ENCODE data around the gene RTN4RL1.
"Not testable (repeated sequence)": the region's sequence is repeated elsewhere in the genome, so short reads cannot be mapped to it uniquely, and the experiment has no call there.

The RTN4RL1 gene

DNA sequence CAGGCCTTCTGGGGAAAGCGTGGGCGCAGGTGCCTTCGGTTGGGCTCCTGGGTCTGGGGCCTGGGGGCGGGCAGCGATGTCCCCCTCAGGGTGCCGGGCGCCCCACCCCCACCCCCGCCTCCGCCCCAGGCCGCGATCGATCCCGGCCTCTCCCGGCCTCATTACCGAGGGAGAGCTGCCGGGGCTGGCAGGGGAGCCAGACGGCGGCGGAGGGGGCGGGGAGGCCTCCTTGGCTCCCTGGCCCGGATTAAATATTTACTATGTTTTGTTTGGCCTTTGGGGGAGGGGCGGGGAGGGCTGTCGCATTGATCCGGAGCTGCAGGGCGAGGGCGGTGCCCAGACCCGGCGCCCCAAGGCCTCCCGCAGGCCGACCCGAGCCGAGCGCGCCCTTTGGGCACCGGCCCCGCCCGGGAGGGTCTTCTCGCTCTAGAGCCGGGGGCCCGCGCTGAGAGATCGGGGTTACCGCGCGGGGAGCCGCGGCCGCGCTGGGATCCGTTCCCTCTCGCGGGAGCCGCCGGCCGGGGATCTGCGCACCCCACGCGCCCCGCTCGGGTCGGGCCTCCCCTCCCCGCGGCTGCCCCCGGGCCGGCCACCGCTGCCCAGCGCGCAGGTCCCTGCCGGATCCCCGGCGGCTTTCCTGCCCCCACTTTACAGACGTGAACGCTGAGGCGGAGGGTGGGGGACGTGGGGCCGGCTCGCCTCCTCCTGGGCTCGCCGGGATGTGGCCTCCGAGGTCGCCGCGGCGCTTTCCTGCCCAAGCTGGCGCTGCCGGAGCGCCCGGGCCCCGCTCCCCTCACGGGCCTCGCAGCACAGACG, 27.0 kb downstream of the RTN4RL1 start:
- DNase-seq, result no peak

DNA sequence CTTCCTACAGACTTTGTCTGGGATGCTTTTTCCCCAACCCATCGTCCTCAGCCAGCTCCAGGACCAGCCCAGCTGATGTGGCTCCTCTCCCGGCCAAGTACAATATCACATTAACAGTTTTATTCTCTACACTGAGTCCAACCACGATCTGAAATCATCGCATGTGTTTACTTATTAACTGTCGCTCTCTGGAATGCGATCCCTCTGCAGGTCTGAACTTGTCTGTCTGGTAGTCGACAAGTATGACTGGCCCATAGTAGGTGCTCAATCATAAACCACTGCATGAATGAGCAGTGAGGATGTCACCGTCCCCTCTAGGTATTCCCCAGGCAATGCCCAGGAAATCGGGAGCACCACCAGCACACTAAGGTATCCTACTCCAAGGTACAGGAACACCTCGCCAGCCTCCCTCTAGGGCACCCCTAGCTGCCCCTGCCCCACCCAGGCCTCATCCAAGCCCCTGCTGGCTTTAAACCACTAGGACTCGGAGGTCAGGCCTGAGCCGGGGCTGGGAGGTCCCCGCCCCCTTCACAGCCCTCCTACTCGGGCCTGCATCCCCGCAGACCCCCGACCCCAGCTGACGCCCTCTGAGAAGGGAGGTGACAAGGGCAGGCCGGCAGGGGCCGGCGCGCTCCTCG, 27.7 kb downstream of the RTN4RL1 start:
- DNase-seq, result no peak

DNA sequence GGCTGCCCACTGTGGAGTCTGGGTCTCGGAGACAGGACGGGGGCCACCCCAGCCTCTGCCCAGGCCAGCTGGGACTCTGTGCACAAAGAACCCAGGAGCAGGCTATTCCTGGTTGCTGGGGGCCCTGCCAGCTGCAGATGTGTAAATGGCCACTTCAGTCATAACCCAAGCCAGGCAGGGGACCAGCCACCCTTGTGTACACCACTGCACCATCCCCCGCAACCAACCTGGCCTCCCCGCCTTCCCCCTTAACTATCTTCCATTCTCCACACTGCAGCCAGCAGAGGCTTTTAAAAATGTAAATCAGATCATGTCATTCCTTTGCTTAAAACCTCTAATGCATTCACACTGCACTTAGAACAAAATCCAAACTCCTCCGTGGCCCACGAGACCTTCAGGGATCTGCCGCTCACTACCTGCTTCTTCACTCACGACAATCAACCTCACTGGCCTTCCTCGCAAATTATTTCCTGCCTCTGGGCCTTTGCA, 28.3 kb downstream of the RTN4RL1 start:
- no peak for DNase-seq

DNA sequence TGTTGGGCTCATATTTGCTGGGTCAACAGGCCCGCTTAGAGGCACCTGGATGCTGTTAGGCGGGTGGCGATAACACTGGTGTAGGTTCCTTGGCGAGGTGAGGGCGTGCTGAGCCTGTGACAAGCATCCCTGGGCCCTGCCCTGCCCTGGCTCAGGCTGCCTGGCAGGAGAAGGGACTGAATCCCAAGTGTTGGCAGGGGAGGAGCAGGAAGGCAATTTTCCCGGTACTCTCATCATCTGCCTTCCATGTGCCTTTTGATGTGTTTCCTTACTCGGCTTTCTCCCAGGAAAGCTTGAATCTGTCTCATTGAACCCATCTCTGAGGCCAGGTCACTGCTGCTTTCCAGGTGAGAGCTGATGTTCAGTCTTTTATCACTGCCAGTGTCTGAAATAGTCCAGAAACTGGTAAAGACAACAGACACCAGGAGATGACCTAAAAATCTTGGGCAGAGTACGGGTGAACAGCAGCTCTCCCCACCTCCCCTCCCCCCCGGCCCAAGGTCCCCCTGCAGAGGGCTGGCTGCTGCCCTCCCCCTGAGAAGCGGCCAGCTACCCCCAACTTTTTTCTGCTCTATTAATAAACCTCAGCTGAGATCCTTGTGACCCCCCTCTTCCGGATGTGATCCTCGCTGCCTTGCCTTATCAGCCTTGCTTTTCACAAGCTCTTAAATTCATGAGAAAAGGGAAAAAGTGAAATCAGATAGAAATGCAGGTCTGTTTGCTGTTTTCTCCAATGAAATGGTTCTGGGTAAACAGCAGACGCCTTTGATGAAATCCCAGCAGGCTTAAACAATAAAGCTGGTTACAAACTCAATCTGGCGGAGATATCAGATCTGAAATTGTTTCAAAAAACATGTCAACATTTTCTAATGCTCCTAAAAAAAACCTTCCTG, 29.0 kb downstream of the RTN4RL1 start:
- no peak for DNase-seq

DNA sequence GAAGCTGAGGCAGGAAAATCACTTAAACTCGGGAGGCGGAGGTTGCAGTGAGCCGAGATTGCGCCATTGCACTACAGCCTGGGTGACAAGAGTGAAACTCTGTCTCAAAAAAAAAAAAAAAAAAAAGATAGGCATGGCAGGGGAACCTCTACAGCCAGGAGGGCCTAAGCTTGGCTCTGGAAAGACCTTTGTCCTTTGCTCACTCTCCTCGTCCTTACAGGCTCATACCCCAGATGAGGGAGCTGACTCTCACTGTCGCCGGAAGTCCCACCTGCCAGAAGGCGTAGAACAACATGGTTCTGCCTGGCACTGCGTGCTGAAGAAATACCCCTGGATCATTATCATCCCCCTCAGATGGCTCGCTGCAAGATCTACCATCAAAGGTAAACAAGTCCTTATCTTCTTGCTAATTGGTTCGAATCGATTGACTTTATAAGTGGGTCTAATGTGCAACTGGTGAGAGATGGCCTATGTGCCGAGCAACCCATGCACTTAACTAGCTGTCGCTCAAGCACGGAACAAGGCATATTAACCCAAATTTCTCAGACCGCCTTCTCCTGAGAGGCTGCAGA, 29.7 kb downstream of the RTN4RL1 start:
- DNase-seq, result no peak

DNA sequence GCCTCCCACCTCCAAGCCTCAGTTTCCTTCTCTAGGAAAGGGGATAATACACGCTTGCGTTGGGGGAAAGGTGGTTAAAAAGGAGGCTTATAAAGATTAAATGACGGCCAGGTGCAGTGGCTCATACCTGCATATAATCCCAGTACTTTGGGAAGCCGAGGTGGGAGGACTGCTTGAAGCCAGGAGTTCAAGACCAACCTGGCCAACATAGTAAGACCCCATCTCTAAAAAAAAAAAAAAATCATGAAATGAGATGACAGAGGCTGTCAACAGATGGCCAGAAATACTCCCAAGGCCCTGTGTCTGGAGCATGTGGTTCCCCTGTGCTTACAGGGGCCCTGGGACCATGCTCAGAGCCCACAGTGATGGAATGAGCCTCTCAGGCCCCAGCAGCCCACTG, 30.4 kb downstream of the RTN4RL1 start:
- no peak for DNase-seq

DNA sequence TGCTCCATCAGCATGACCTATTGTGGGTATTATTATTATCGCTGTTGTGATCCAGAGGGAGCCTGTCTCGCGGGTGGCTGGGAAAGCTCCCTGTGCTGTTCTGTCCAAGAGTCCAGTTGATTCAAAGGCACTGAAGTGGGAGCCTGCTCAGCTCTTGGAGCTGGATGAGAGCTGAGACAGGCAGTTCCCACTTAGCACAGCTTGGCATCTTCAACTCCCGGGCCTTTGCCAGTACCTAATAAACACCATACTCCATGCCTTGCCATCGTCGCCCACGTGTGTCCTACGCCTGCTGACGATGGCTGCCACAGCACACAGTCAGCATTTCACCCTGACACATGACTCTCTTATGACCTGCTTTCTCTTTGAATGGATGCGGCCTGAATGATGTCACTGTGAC, 32.6 kb downstream of the RTN4RL1 start:
- DNase-seq, result no peak

DNA sequence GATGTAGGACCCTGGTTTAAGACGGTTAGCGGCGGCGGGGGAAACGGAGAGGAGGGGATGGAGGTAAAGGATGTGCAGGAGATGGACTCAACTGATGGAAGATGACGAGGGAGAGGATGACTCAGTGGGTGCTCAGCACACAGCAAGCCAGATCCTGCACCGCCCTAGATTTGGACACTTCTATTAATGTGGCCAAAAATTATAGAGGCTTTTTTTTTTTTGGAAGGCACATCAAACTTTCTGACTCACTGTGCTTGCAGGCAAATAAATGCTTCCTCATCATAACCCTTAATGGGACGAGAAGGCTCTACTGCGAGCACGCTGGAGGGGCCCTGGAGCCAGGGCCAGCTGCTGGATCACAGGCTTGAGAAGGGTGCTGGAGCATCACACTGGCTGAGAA, 36.0 kb downstream of the RTN4RL1 start:
- DNase-seq, result no peak

DNA sequence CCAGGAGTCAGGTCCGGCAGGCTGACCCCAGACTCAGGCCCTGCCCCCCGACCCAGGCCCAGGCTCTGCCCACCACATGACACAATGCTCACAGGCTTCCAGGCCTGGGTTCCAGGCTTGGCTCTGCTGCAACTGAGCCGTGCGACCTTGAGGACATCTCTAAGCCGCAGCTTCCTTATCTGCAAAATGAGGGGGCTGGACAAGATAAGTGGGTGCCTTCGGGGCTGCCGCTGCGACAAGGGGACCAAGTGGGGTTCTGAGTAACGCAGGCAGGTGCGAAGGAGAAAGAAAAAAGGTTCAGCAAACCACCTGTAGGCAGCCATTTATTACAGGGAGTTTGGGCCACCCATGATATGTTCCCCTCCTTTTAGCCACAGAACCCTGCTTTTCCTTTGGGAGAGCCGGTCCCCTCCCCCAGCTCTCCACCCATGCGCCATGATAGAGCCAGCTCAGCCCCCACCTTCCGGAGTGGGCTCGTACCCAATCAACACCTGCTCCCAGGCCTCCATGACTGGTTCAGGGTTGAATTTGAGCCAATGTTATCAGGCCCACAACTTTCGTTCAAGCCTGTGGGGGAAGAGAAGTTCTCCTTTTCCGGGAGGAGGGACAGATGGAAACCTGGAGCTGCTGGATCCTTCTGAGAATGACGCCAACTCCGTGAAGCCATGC, 38.2 kb downstream of the RTN4RL1 start:
- DNase-seq, result no peak

DNA sequence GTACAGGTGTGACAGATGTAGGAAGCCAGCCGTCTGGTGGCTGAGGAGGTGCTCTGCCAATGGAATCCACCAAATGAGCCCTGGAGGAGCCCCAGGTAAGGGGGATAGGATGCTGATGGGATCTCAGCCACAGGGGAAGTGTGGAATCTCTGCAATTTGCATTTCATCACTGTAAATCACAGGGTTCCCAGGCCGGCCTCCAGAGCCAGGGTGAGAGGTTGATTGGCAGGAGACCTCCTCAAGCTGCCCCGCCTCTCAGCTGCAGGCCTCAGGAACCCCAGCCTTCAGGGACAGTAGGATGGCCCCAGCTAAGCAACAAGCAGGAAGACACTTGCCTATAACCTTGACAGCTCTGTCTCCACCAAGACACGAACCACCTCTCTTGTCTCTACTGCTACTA, 39.4 kb downstream of the RTN4RL1 start:
- no peak for DNase-seq

DNA sequence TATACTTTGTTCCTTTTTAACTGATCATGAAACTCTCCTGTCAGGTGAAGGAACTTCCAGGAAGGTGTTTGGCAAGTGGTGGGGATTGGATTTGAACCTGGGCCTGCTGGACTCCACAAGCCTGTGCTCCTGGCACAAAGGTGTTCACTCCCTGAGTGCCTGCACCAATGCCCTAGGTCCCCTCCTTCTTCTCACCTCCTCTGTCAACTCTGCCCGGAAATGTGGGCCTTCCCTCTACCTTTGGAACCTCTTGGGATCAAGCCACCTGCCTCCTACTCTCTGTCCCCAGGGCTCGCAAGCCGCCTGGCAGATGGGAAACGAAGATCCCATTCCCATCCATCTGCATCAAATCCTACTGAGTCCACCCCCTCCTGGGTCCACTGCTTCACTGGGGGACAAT, 40.0 kb downstream of the RTN4RL1 start:
- DNase-seq, result no peak

DNA sequence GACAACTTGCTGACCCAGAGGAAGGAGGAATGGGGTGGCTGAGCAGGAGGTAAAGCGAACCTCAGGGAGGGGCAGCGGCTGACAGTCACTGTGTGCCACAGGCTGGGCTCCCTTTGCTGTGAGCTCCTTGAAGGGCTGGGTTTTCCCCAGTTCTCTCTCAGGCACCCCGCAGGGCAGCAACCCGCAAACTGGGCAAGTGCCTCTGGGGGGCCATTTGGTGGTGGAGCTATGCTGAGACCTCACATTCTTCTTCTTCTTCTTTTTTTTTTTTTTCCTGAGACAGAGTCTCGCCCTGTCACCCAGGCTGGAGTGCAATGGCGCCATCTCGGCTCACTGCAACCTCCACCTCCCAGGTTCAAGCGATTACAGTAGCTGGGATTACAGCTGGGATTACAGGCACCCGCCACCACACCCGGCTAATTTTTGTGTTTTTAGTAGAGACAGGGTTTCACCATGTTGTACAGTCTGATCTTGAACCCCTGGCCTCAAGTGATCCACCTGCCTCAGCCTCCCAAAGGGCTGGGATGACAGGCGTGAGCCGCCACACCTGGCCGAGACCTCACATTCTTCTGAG, 42.3 kb downstream of the RTN4RL1 start:
- not testable (repeated sequence) for DNase-seq

DNA sequence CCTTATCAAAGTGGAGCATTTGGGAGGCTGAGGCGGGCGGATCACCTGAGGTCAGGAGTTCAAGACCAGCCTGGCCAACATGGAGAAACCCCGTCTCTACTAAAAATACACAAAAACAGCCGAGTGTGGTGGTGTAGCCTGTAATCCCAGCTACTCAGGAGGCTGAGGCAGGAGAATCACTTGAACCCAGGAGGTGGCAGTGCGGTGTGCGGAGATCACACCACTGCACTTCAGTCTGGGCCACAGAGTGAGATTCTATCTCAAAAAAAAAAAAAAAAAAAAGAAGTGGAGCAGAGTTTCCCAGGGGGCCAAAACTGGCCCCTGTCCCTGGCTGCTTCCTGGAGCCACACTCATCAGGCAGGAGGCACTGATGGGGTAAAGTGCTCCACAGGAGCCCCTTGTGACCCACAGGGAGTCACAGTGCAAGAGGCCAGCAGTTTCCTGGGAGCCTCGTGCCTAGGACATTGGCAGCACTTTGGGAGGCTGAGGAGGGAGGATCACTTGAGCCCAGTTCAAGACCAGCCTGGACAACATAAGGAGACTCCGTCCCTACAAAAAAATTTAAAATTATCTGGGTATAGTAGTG, 44.4 kb downstream of the RTN4RL1 start:
- no peak for DNase-seq

DNA sequence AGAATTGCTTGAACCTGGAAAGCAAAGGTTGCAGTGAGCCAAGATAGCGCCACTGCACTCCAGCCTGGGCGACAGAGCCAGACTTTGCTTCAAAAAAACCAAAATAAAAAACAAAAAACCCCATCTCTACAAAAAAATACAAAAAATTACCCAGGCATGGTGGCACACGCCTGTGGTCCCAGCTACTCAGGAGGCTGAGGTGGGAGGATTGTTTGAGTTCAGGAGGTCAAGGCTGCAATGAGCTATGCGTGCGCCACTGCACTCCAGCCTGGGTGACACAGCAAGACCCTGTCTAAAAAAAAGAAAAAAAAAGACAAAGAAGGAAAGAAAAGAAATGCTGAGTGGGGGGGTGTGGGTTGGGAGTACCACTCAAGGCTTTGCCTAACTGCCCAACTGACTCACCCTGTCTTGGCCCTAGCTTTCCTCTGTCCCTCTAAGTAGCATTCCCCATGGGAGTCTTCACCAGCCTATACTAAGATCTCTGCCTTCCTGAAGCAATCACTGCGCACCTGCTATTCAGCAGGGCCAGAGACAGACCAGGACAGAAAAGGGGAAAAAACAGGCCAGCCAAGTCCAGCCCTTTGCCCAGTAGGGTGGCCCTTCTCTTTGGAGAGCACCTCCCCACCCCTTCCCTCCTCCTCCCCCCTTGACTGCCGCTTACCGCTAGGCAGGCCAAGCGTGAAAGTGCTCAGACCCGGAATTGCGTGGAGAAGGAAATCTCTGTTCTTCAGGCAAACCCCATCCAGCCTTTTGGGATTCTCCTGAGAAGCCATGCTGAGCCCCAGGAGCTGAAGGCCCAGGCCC, 45.8 kb downstream of the RTN4RL1 start:
- no peak for DNase-seq

DNA sequence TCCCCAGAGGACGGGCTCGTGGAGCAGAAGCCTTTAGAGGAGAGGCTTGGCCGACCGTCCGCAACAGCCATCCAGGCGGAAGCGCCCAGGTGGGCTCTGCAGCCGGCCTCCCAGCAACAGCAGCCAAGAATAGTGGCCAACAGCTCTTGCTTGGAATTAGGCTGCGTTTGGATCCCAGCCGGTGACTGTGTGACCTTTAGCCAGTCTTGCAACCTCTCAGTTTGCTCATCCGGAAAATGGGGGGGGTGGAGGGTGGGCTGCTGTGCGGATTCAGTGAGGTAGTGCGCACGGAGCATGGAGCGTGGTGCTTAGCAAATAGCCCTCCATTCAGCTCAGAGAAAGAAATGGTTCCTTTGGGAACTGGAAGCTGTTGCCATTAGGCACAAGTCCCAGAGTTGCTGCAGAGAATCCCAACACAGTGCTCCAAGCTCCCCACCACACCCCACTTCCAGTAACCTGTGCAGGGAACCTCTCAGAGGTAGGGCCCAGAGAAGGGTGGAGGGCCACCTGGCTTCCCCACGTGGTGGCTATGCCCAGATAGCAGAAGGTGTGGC, 46.7 kb downstream of the RTN4RL1 start:
- no peak for DNase-seq

DNA sequence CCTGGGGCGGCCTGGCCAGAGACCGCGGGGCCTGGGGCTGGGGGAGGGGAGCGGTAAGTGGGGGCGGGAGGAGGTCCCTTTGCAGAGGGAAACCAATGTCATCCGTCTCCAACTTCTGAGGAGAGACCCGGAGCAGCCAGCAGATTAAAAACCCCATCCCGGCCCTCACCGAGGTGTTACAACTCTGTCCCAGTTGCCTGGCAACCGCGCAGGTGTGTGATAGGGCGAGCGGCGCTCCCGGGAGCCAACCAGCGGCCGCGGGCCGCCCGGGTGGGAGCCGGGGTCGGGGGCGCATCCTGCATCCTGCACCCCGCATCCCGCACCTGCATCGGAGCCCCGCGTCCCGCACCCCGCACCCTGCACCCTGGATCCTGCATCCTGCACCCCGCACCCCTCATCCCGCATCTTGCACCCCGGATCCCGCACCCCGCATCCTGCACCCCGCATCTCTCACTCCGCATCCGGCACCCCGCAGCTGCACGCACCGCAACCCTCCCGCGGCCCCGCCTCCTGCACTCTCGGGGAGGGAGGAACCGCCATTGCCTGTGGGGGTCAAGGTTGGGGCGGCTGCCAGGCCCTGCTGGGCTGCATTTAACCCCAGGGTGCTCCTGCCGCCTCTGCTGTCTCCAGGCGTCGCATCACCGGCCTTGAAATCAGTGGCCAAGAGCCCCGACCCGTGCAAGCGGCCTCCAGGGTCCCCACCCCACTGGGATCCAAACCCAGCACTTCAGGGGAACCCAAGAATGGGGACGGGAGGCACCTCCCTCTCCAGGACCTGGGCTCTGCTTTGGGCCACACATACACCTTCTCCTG, 47.3 kb downstream of the RTN4RL1 start:
- DNase-seq, result no peak

DNA sequence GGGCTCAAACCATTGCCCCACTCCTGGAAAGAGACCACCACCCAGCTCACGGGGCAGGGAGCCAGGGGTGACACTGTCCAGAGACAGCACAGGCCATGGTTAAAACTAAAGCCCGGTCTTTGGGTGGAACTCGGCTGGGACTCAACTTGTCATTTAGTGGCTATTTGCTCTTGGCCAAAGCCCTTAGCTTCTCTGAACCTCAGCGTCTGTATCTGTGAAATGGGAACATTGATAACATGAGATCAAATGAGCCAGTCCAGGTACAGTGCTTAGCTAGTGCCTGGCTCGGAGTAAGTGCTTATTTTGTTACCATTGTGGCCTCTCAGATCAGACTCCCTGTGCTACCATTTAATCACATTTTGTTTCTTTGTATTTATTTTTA, 48.5 kb downstream of the RTN4RL1 start:
- DNase-seq, result no peak

DNA sequence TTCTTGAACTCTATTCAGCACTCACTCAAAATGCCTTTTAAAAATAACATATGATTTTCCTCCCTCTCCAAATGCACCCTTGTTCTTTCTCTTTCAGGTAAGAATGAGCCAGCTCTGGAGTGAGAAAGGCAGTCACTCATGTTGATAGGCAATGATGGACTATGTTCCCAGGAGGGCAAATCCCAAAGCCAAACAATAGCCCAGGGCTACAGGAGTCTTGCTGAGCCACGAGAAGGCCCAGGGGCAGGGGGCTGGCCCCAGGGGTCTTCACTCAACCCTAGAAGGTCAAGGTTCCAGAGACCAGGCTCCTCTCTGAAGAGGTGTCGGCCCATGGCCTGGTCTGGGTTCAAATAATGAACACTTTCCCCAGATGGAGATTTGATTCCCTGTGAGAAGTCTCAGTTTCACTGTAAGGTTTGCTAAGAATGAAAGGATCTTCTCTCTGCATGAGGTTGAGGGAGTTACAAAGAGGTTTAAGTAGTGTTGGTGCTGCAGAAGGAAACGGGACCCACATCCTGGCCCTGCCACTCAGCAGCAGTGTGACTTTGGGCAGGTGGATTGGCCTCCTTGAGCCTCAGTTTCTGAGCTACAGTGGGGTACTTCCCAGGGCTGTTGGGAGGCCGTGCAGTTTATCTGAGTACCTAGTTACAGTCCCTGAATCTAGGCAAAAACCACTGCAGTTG, 49.0 kb downstream of the RTN4RL1 start:
- DNase-seq, result no peak

DNA sequence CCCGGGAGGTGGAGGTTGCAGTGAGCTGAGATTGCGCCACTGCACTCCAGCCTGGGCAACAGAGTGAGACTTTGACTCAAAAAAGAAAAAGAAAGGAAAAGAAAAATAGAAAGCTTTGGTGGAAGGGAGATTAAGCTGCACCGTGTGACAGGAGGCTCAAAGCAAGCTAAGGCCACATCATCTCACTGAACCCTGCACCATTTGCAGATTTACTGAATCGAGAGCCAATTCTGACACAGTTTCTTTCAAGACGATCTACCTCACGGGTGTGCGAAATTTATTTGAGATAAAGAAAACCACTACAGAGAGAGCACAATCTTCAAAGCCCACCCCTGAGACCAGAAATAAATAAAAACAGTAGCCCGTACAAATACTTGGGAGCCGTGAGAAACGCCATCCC, 49.6 kb downstream of the RTN4RL1 start:
- DNase-seq, result no peak

Measured in NCI-H510A treated with DMSO at 0.1 percent for 48 hours (cell line).